Chondrocyte (in vitro differentiated cells): ENCODE measurements around the gene PPM1E. TPM values are rescaled to one million over a fixed set of nuclear protein-coding genes. Genes with fewer than 3 reads are reported as not detected.
A peak's percentile ranks its signal among the peaks of the same experiment; 100 is the strongest.

Experiments used
- DNase-seq: peaks from one replicate; pipeline ENCODE4 v3.0.0; 2021; ENCODE audit warnings: mixed read lengths, low spot score
- H3K27ac Mint-ChIP-seq: one replicate; pipeline ENCODE4 v1.8.0; 2021; ENCODE audit warnings: mild to moderate bottlenecking, moderate library complexity, mixed read lengths; ENCODE audit not compliant: unreplicated experiment
- H3K27me3 Mint-ChIP-seq: 2 replicates; pipeline ENCODE4 v1.8.0; 2021; ENCODE audit warnings: low read depth, mixed read lengths
- H3K36me3 Mint-ChIP-seq: 2 replicates; pipeline ENCODE4 v1.8.0; 2021; ENCODE audit warnings: low read depth, mixed read lengths
- H3K4me1 Mint-ChIP-seq: 2 replicates; pipeline ENCODE4 v1.8.0; 2021; ENCODE audit warnings: low read depth, mild to moderate bottlenecking, mixed read lengths
- H3K4me3 Mint-ChIP-seq: one replicate; pipeline ENCODE4 v1.8.0; 2021; ENCODE audit warnings: mild to moderate bottlenecking, moderate library complexity, mixed read lengths; ENCODE audit not compliant: unreplicated experiment
- H3K9me3 Mint-ChIP-seq: 2 replicates; pipeline ENCODE4 v1.8.0; 2021; ENCODE audit warnings: low read depth, mixed read lengths
- total RNA-seq: library from RNA; stranded (reverse); gene quantifications from 3 replicates; pipeline ENCODE4 v1.2.1, GENCODE V29; 2021
- TF ChIP-seq, protein P1 (sequence below): fragments of 200-600 bp; sonication (generic); IDR thresholded peaks from 2 replicates; pipeline ENCODE4 v1.5.0; 2021; ENCODE audit warnings: antibody characterized with exemption, mild to moderate bottlenecking, moderate library complexity

Gene PPM1E
- total RNA-seq, 1 donor from 2014 or later = 2.2 TPM

DNA sequence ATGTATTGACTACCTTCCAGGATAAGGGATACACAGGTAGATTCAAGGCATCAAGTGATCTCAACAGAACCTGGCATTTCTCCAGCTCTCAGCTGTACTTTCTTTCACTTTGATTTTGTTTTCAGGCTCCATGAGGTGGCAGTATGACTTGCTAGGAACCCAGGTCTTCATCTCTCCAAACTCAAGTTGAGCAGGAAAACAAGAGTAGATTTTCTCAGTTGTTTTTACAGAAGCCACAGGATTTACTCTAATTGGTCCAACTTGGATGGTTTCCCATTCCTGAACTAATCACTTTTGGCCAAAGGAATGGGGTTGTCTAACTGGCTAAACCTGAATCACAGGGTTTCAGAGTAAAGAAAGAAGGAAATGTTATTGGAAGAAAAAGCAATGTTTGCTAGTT is 204.4 kb downstream of the PPM1E start:
- H3K4me3 Mint-ChIP-seq = no peak overlapping the region
- no peaks in the 10 kb centered on the region for H3K36me3 Mint-ChIP-seq
- peaks cover 10% of the 10 kb centered on the region for H3K4me1 Mint-ChIP-seq
- no peaks in the 10 kb centered on the region for H3K27me3 Mint-ChIP-seq
- H3K9me3 Mint-ChIP-seq = no peaks in the 10 kb centered on the region
- TF ChIP-seq, protein P1, sequence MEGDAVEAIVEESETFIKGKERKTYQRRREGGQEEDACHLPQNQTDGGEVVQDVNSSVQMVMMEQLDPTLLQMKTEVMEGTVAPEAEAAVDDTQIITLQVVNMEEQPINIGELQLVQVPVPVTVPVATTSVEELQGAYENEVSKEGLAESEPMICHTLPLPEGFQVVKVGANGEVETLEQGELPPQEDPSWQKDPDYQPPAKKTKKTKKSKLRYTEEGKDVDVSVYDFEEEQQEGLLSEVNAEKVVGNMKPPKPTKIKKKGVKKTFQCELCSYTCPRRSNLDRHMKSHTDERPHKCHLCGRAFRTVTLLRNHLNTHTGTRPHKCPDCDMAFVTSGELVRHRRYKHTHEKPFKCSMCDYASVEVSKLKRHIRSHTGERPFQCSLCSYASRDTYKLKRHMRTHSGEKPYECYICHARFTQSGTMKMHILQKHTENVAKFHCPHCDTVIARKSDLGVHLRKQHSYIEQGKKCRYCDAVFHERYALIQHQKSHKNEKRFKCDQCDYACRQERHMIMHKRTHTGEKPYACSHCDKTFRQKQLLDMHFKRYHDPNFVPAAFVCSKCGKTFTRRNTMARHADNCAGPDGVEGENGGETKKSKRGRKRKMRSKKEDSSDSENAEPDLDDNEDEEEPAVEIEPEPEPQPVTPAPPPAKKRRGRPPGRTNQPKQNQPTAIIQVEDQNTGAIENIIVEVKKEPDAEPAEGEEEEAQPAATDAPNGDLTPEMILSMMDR = peak; percentile 67
- no peak overlapping the region for H3K27ac Mint-ChIP-seq
- DNase-seq = no peak

DNA sequence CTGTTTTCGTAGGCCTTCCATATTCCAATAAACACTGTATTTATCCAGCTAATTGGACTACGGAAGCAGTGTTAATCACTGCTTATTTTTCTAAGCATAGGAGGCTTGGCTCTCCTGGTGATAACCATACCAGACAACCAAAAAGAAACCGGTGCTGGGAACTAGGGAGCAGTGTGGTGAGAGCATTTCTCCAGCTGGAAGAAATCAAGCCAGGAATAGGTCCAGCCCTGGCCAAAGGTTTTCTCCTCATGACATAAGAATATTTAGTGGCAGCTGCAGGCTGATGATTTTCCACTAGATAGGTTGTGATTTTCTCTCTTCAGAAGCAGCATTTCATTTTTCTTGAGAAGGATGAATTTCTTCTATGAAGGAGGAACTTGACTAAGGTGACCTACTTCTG is 209.6 kb downstream of the PPM1E start:
- H3K27me3 Mint-ChIP-seq = no peaks in the 10 kb centered on the region

DNA sequence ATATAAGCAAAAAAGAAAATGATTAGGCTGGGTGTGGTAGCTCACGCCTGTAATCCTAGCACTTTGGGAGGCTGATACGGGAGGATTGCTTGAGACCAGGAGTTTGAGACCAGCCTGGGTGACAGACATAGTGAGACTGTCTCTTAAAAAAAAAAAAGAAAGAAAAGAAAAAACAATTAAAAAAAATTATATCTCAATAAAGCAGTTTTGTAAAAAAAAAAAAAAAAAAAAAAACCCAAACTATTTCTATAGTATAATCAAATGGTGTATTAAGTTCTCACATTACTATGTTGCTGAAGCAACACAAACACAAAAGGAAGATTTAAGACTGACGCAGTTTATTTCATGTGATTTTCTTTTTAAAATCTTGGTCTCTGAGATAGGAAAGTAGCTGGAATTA is 210.6 kb downstream of the PPM1E start:
- H3K9me3 Mint-ChIP-seq = no peaks in the 10 kb centered on the region
- DNase-seq = no peak
- peaks cover 9% of the 10 kb centered on the region for H3K4me1 Mint-ChIP-seq
- H3K27me3 Mint-ChIP-seq = no peaks in the 10 kb centered on the region
- no peak overlapping the region for H3K4me3 Mint-ChIP-seq
- H3K36me3 Mint-ChIP-seq = no peaks in the 10 kb centered on the region
- H3K27ac Mint-ChIP-seq = no peak overlapping the region
- TF ChIP-seq, protein P1 = no peak

More for the DNA sequence above, 209.6 kb downstream of the PPM1E start:
- no peak for DNase-seq
- TF ChIP-seq, protein P1 = no peak
- no peak overlapping the region for H3K27ac Mint-ChIP-seq
- H3K4me3 Mint-ChIP-seq = no peak overlapping the region
- H3K9me3 Mint-ChIP-seq = no peaks in the 10 kb centered on the region
- H3K4me1 Mint-ChIP-seq = peaks cover 9% of the 10 kb centered on the region
- no peaks in the 10 kb centered on the region for H3K36me3 Mint-ChIP-seq

DNA sequence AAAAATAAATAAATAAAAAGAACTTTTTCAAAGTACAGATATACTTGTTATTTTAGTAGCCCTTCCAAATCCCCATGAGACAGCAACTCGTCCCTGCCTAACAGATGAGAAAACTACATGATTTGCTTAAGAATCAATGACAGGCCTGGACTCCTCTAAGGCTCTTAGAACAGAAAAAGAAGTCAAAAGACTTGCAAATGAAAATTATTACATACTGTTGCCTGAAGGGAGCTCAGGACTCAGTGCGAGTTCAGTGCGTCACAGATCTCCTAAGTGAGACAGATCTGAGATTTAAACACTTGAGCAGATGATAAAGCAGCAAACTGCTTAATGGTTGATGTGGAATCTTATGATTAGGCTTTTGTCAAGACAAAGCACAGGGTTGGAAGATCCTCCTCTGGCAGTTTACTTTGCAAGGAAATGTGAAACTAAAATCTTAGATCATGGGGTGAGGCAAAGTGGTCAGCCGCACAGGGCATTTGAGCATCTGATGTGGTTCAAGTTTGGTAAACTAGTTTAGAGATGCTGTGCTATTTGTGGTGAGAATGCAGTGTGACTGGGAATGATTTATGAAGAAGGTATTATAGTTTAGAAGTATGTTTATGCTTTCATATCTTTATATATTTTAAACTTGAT is 212.9 kb downstream of the PPM1E start:
- DNase-seq = no peak

DNA sequence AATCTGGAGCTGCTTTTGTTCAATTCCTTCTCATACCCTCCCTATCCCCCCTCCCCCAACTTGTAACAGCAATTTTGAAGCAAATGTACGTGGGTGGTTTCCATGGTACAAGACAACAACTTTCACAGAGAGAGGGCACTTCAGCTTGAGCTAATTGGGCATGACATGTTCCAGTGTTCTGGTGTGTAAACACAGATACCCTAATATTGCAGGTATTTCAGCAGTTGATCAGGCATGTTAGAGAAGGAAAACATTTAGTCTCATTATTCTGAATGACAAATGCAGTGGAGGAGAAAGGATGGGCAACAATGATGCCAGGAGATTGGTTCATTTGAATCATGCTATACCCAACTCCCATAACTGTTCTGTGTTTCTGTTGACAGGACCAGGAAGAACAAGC is 213.5 kb downstream of the PPM1E start:
- H3K36me3 Mint-ChIP-seq = no peaks in the 10 kb centered on the region
- TF ChIP-seq, protein P1 = no peak
- H3K4me3 Mint-ChIP-seq = no peak overlapping the region
- no peaks in the 10 kb centered on the region for H3K27me3 Mint-ChIP-seq
- H3K27ac Mint-ChIP-seq = no peak overlapping the region
- no peaks in the 10 kb centered on the region for H3K9me3 Mint-ChIP-seq
- H3K4me1 Mint-ChIP-seq = peaks cover 9% of the 10 kb centered on the region
- DNase-seq = no peak

More for the DNA sequence above, 212.9 kb downstream of the PPM1E start:
- Mint-ChIP-seq H3K9me3 (no peaks in the 10 kb centered on the region), H3K36me3 (no peaks in the 10 kb centered on the region), H3K27me3 (no peaks in the 10 kb centered on the region), H3K27ac (no peak overlapping the region), H3K4me3 (no peak overlapping the region), H3K4me1 (peaks cover 9% of the 10 kb centered on the region)
- TF ChIP-seq, protein P1 = no peak
